C4-2B (cell line): Measurements from ENCODE around the gene IL17REL.

Source experiments
- H3K27ac ChIP-seq: fragments of 450-650 bp; 2 replicates; pipeline ENCODE4 v1.5.1; 2017
- CTCF ChIP-seq: fragments of 450-650 bp; conservative IDR thresholded peaks from 2 replicates; pipeline ENCODE4 v1.5.1; 2017; ENCODE audit warnings: mild to moderate bottlenecking
- ZFX ChIP-seq: fragments of 450-650 bp; IDR thresholded peaks from 2 replicates; pipeline ENCODE4 v1.6.1; 2017

The IL17REL gene

GRCh38 chr22:50044485-50045118 is 32.0 kb upstream of the IL17REL start:
- H3K27ac ChIP-seq: no peak overlapping the region
- TF ChIP-seq ZFX: no peak
- TF ChIP-seq CTCF: no peak

GRCh38 chr22:50041361-50042065 is 28.9 kb upstream of the IL17REL start:
- H3K27ac ChIP-seq: no peak overlapping the region
- no peak for TF ChIP-seq CTCF
- TF ChIP-seq ZFX: no peak

GRCh38 chr22:50040717-50041116 is 28.2 kb upstream of the IL17REL start:
- H3K27ac ChIP-seq: no peak overlapping the region
- TF ChIP-seq ZFX (no peak), CTCF (no peak)

- TF ChIP-seq CTCF (no peak), ZFX (no peak)
- H3K27ac ChIP-seq: no peak overlapping the region
These were observed 27.3 kb upstream of the IL17REL start for GRCh38 chr22:50039669-50040443.

- no peak overlapping the region for H3K27ac ChIP-seq
- TF ChIP-seq ZFX: no peak
- TF ChIP-seq CTCF: no peak
These were observed 23.6 kb upstream of the IL17REL start for GRCh38 chr22:50035976-50036724.

- H3K27ac ChIP-seq: no peak overlapping the region
- TF ChIP-seq ZFX (no peak), CTCF (no peak)
These were observed 22.7 kb upstream of the IL17REL start for GRCh38 chr22:50035131-50035881.
